MM.1S (cell line): Measurements from ENCODE around the gene MYO9A.

Experiments used
- EZH2 ChIP-seq: fragments of 300-600 bp; sonication (generic); optimal IDR thresholded peaks from 2 replicates; pipeline ENCODE3; 2017; ENCODE audit warnings: low read depth, mild to moderate bottlenecking, antibody characterized with exemption, low read length, mixed read lengths
- EZH2phosphoT487 ChIP-seq: fragments of 300-600 bp; sonication (generic); IDR thresholded peaks from 2 replicates; pipeline ENCODE4 v1.6.1; 2018; ENCODE audit warnings: antibody characterized with exemption, low read length
- TF ChIP-seq, protein P1 (sequence below): fragments of 300-600 bp; sonication (generic); IDR thresholded peaks from 2 replicates; pipeline ENCODE4 v1.5.1; 2016; ENCODE audit warnings: antibody characterized with exemption, low read length, mixed read lengths

DNA sequence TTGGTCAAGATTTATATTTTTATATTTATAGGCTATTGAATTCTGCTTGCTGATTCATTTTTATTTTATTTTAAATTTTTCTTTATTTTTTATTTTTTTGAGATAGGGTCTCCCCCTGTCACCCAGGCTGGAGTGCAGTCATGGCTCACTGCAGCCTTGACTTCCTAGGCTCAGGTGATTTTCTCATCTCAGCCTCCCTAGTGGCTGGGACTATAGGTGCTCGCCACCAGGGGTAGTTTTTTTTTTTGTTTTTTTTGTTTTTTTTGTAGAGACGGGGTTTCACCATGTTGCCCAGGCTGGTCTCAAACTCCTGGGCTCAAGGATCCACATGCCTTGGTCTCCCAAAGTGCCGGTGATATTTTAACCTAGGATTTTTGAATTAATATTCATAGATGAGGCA lies 276.4 kb downstream of the MYO9A start:
- TF ChIP-seq EZH2: no peak
- TF ChIP-seq, protein P1, sequence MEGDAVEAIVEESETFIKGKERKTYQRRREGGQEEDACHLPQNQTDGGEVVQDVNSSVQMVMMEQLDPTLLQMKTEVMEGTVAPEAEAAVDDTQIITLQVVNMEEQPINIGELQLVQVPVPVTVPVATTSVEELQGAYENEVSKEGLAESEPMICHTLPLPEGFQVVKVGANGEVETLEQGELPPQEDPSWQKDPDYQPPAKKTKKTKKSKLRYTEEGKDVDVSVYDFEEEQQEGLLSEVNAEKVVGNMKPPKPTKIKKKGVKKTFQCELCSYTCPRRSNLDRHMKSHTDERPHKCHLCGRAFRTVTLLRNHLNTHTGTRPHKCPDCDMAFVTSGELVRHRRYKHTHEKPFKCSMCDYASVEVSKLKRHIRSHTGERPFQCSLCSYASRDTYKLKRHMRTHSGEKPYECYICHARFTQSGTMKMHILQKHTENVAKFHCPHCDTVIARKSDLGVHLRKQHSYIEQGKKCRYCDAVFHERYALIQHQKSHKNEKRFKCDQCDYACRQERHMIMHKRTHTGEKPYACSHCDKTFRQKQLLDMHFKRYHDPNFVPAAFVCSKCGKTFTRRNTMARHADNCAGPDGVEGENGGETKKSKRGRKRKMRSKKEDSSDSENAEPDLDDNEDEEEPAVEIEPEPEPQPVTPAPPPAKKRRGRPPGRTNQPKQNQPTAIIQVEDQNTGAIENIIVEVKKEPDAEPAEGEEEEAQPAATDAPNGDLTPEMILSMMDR: no peak
- TF ChIP-seq EZH2phosphoT487: no peak
